Stimulated activated CD4-positive, alpha-beta T cell treated with anti-CD3 and anti-CD28 coated beads, Interleukin-2, amount 100 ng/mL, for 48 hours (primary cell): ENCODE results near the gene REEP6.

Experiments
- DNase-seq, 2 donors: peaks; one replicate each; pipeline ENCODE4 v3.0.0-alpha.2; 2020

The REEP6 gene

GRCh38 chr19:1491114-1491848 is at the start of gene REEP6:
Gene REEP6, plus strand, starts transcription at chr19:1491181. Its CDS starts 89 bp downstream, at chr19:1491270.
- DNase-seq: no peak

- no peak for DNase-seq
Measured at GRCh38 chr19:1441677-1442438, 49.1 kb upstream of the REEP6 start.

GRCh38 chr19:1445185-1445931 is 45.6 kb upstream of the REEP6 start:
- peak; percentile 77 to 84 for DNase-seq

- DNase-seq: no peak
Measured at GRCh38 chr19:1445932-1446712, 44.9 kb upstream of the REEP6 start.

GRCh38 chr19:1446713-1447481 is 44.1 kb upstream of the REEP6 start:
- no peak for DNase-seq

GRCh38 chr19:1447504-1447903 is 43.5 kb upstream of the REEP6 start:
- DNase-seq: no peak

GRCh38 chr19:1447944-1448343 is 43.0 kb upstream of the REEP6 start:
- DNase-seq: no peak

GRCh38 chr19:1449467-1450442 is 41.2 kb upstream of the REEP6 start, which contains the start of gene APC2:
Gene APC2, plus strand, starts transcription at chr19:1450121. Its CDS starts 2,881 bp downstream, at chr19:1453002.
- DNase-seq: no peak

GRCh38 chr19:1450735-1451731 is 39.9 kb upstream of the REEP6 start:
- no peak for DNase-seq

- DNase-seq: no peak
Measured at GRCh38 chr19:1451916-1452801, 38.8 kb upstream of the REEP6 start.

GRCh38 chr19:1452802-1453524 is 38.0 kb upstream of the REEP6 start:
- DNase-seq: no peak

- DNase-seq: no peak
Measured at GRCh38 chr19:1453525-1454364, 37.2 kb upstream of the REEP6 start.

GRCh38 chr19:1455002-1455335 is 36.0 kb upstream of the REEP6 start:
- DNase-seq: no peak

GRCh38 chr19:1455336-1456120 is 35.5 kb upstream of the REEP6 start:
- DNase-seq: peak; percentile 51 to 59

- no peak for DNase-seq
Measured at GRCh38 chr19:1456121-1456900, 34.7 kb upstream of the REEP6 start.
